Measurements from ENCODE around the gene HDHD3.

DNA sequence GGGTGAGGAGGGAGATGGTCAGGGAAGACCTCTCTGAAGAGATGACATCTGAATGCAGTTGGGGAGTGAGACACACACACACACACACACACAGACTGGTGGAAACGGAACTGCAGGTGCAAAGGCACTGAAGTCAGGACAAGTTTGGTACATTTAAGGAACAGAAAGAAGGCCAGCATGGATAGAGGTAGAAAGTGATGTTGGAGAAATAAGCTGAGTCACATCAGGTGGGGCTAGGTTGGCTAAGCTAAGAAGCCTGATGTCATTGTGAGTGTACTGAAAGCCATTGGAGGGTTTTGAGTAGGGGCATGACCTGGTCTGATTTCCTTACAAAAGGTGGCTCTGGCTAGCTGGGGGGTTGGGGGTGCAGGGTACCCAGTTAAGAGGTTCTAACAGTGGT, 24.4 kb downstream of the HDHD3 start:
- TF ChIP-seq TAF1 (IDR thresholded peaks at IDR 0.05; ENCODE audit: low read depth, low read length): no peak
- no peak for TF ChIP-seq POLR2AphosphoS5 (IDR thresholded peaks at IDR 0.05; ENCODE audit: low read depth, low read length)
- TF ChIP-seq POLR2A (IDR thresholded peaks at IDR 0.05; ENCODE audit: low read depth, low read length): no peak
- no peak for TF ChIP-seq SPI1 (IDR thresholded peaks at IDR 0.05; ENCODE audit: low read depth, low read length)
- no peak for TF ChIP-seq PAX5 (IDR thresholded peaks at IDR 0.05; ENCODE audit: insufficient read depth, low read length, severe bottlenecking)

Measured in GM12891 (cell line).